ENCODE results near the gene LRRTM1. TPM values are rescaled to one million over a fixed set of nuclear protein-coding genes. Genes with fewer than 3 reads are reported as not detected.

Gene LRRTM1
- total RNA-seq, 6 experiments from 2014 or later, result 0.46 TPM; not detected in 5

- intact Hi-C loops (cut with DNase I), result no loop called here
- no peaks in the 10 kb centered on the region for H3K27me3 ChIP-seq
- no peaks in the 10 kb centered on the region for H3K4me1 ChIP-seq
- TF ChIP-seq POLR2A (IDR thresholded peaks at IDR 0.05), result no peak
- TF ChIP-seq, protein P1, sequence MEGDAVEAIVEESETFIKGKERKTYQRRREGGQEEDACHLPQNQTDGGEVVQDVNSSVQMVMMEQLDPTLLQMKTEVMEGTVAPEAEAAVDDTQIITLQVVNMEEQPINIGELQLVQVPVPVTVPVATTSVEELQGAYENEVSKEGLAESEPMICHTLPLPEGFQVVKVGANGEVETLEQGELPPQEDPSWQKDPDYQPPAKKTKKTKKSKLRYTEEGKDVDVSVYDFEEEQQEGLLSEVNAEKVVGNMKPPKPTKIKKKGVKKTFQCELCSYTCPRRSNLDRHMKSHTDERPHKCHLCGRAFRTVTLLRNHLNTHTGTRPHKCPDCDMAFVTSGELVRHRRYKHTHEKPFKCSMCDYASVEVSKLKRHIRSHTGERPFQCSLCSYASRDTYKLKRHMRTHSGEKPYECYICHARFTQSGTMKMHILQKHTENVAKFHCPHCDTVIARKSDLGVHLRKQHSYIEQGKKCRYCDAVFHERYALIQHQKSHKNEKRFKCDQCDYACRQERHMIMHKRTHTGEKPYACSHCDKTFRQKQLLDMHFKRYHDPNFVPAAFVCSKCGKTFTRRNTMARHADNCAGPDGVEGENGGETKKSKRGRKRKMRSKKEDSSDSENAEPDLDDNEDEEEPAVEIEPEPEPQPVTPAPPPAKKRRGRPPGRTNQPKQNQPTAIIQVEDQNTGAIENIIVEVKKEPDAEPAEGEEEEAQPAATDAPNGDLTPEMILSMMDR (IDR thresholded peaks at IDR 0.05), result no peak
- H3K27ac ChIP-seq, result no peak overlapping the region
- WGBS (ENCODE audit: insufficient coverage, low coverage, low lambda C conversion rate, missing lambda C conversion rate), result 61% methylated on average over 3 of the region's 3 CpGs
- no peaks in the 10 kb centered on the region for H3K9me3 ChIP-seq
- DNase-seq (no peak), ATAC-seq (no peak)
- no peaks in the 10 kb centered on the region for H3K36me3 ChIP-seq
- no peak overlapping the region for H3K4me3 ChIP-seq
Observed at GRCh38 chr2:80340022-80340421, 35.5 kb upstream of the LRRTM1 start.

DNA sequence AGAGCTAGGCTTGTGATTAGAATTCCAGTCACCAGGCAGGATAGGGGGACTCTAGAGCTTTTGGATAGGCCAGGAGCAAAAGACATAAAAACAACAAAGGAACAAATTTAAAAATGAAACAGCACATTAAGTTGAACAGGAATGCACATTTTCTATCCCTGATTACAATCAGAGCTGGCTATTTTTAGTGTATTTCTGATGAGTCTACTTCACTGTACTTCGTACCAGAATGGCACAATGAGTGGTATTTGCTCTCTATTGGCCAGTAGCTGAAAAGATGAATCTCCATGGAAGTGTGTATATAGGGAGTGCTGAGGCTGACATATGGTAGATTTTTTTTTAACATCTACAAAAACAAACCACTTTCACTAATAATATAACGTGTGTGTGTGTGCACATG, 34.2 kb upstream of the LRRTM1 start:
- intact Hi-C loops (cut with DNase I), result no loop called here

GRCh38 chr2:80335411-80335810, 30.9 kb upstream of the LRRTM1 start:
- DNase-seq, result no peak
- TF ChIP-seq POLR2A (IDR thresholded peaks at IDR 0.05), result no peak
- TF ChIP-seq, protein P1 (IDR thresholded peaks at IDR 0.05), result no peak
- H3K36me3 ChIP-seq, result no peaks in the 10 kb centered on the region
- no peaks in the 10 kb centered on the region for H3K4me1 ChIP-seq
- H3K9me3 ChIP-seq, result no peaks in the 10 kb centered on the region
- H3K27me3 ChIP-seq, result no peaks in the 10 kb centered on the region
- no peak overlapping the region for H3K4me3 ChIP-seq
- intact Hi-C loops (cut with DNase I), result no loop called here
- ATAC-seq, result no peak
- WGBS (ENCODE audit: insufficient coverage, low coverage, low lambda C conversion rate, missing lambda C conversion rate), result 100% methylated on average over 1 of the region's 1 CpG
- no peak overlapping the region for H3K27ac ChIP-seq

More for the DNA sequence above, 34.2 kb upstream of the LRRTM1 start:
- H3K36me3 ChIP-seq, result no peaks in the 10 kb centered on the region
- H3K27me3 ChIP-seq, result no peaks in the 10 kb centered on the region
- no peaks in the 10 kb centered on the region for H3K4me1 ChIP-seq
- no peak overlapping the region for H3K4me3 ChIP-seq
- H3K9me3 ChIP-seq, result no peaks in the 10 kb centered on the region
- ATAC-seq, result no peak
- no peak for TF ChIP-seq POLR2A (IDR thresholded peaks at IDR 0.05)
- TF ChIP-seq, protein P1 (IDR thresholded peaks at IDR 0.05), result no peak
- no peak for DNase-seq
- no peak overlapping the region for H3K27ac ChIP-seq
- WGBS (ENCODE audit: insufficient coverage, low coverage, low lambda C conversion rate, missing lambda C conversion rate), result 26% methylated on average over 2 of the region's 2 CpGs

- no peak overlapping the region for H3K27ac ChIP-seq
- no peak for ATAC-seq
- WGBS (ENCODE audit: insufficient coverage, low coverage, low lambda C conversion rate, missing lambda C conversion rate), result 51% methylated on average over 3 of the region's 5 CpGs
Observed at GRCh38 chr2:80333886-80334285, 29.3 kb upstream of the LRRTM1 start.

More at GRCh38 chr2:80333886-80334285, 29.3 kb upstream of the LRRTM1 start:
- Histone ChIP-seq H3K4me1 (no peaks in the 10 kb centered on the region), H3K27me3 (no peaks in the 10 kb centered on the region), H3K9me3 (no peaks in the 10 kb centered on the region), H3K36me3 (no peaks in the 10 kb centered on the region), H3K4me3 (no peak overlapping the region)
- intact Hi-C loops (cut with DNase I), result no loop called here
- TF ChIP-seq POLR2A (IDR thresholded peaks at IDR 0.05), result no peak
- TF ChIP-seq, protein P1 (IDR thresholded peaks at IDR 0.05), result no peak
- no peak for DNase-seq
